Loucy (cell line): ENCODE results near the gene SEC31B.

Source experiments
- EZH2phosphoT487 ChIP-seq: fragments of 200-600 bp; IDR thresholded peaks from 2 replicates; pipeline ENCODE4 v1.6.1; 2018; ENCODE audit warnings: antibody characterized with exemption, mild to moderate bottlenecking, moderate library complexity, borderline replicate concordance
- TF ChIP-seq, protein P1 (sequence below): fragments of 200-600 bp; sonication (generic); conservative IDR thresholded peaks from 2 replicates; pipeline ENCODE4 v1.5.1; 2014; ENCODE audit warnings: mild to moderate bottlenecking, antibody characterized with exemption, low read length

DNA sequence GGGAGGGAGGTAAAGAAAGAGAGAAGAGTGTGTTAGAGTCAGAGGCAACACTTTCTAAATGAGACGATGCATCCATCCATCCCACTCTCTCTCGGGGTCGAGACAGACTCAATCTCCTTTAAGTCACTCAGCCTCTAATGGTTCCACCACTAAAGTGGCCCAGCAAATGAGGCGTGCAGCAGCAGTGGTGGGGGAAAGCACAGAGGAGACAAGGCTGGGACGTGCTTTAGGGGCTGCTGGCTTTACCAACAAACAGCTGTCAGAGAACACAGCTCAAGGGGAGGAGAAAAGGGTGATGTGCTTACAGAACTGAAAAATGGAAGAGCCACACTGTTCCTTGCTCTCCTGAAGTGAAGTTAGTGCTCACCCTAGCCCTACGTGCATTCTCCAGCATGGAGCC is 4.5 kb upstream of the SEC31B start:
- TF ChIP-seq, protein P1, sequence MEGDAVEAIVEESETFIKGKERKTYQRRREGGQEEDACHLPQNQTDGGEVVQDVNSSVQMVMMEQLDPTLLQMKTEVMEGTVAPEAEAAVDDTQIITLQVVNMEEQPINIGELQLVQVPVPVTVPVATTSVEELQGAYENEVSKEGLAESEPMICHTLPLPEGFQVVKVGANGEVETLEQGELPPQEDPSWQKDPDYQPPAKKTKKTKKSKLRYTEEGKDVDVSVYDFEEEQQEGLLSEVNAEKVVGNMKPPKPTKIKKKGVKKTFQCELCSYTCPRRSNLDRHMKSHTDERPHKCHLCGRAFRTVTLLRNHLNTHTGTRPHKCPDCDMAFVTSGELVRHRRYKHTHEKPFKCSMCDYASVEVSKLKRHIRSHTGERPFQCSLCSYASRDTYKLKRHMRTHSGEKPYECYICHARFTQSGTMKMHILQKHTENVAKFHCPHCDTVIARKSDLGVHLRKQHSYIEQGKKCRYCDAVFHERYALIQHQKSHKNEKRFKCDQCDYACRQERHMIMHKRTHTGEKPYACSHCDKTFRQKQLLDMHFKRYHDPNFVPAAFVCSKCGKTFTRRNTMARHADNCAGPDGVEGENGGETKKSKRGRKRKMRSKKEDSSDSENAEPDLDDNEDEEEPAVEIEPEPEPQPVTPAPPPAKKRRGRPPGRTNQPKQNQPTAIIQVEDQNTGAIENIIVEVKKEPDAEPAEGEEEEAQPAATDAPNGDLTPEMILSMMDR, result no peak
- TF ChIP-seq EZH2phosphoT487, result no peak
